Stimulated activated CD4-positive, alpha-beta T cell treated with anti-CD3 and anti-CD28 coated beads, Interleukin-12 subunit alpha, Interleukin-12 subunit beta, amount 100 ng/mL, for 48 hours (primary cell): ENCODE data around the gene CXorf65.

Experiments
- DNase-seq, 3 donors: peaks; one replicate each; pipeline ENCODE4 v3.0.0-alpha.2; 2020; ENCODE audit warnings: low read depth in 2 of 3, low spot score in 1 of 3

CXorf65 gene

GRCh38 chrX:71106427-71106826 is at the start of gene CXorf65:
CXorf65 (minus strand) TSS chrX:71106740; CDS start chrX:71106556, 184 bp downstream.
- DNase-seq: no peak

GRCh38 chrX:71154641-71155040 is 48.1 kb upstream of the CXorf65 start:
- no peak for DNase-seq

GRCh38 chrX:71154196-71154595 is 47.7 kb upstream of the CXorf65 start:
- DNase-seq: no peak

GRCh38 chrX:71151366-71151765 is 44.8 kb upstream of the CXorf65 start:
- DNase-seq: no peak

- DNase-seq: no peak
Measured at GRCh38 chrX:71148278-71148663, 41.7 kb upstream of the CXorf65 start.

- no peak for DNase-seq
Measured at GRCh38 chrX:71147496-71148277, 41.1 kb upstream of the CXorf65 start.

- DNase-seq: no peak
Measured at GRCh38 chrX:71144651-71145050, 38.1 kb upstream of the CXorf65 start, which contains the start of gene NLGN3. NLGN3 (plus strand) TSS chrX:71144841; CDS start chrX:71147750, 2,909 bp downstream.

GRCh38 chrX:71143508-71143907 is 37.0 kb upstream of the CXorf65 start:
- DNase-seq: no peak

GRCh38 chrX:71140440-71140839 is 33.9 kb upstream of the CXorf65 start:
- DNase-seq: no peak

GRCh38 chrX:71131510-71131909 is 25.0 kb upstream of the CXorf65 start:
- no peak for DNase-seq

GRCh38 chrX:71128915-71129765 is 22.6 kb upstream of the CXorf65 start:
- peak; percentile 60 to 79 (median 61) for DNase-seq

- DNase-seq: no peak
Measured at GRCh38 chrX:71128166-71128833, 21.8 kb upstream of the CXorf65 start.

- DNase-seq: no peak
Measured at GRCh38 chrX:71118985-71119535, 12.5 kb upstream of the CXorf65 start.

GRCh38 chrX:71118032-71118984 is 11.8 kb upstream of the CXorf65 start, which contains the start of gene MED12:
MED12 (plus strand) TSS chrX:71118596; CDS start chrX:71118755, 159 bp downstream.
- DNase-seq: peak; percentile 68 to 80 (median 76)

- no peak for DNase-seq
Measured at GRCh38 chrX:71117358-71117757, 10.8 kb upstream of the CXorf65 start.

GRCh38 chrX:71111921-71112431 is 5.4 kb upstream of the CXorf65 start:
- no peak for DNase-seq

- DNase-seq: peak; percentile 55 to 82 (median 57)
Measured at GRCh38 chrX:71111141-71111843, 4.8 kb upstream of the CXorf65 start, which contains the start of gene IL2RG. IL2RG (minus strand) TSS chrX:71111577; CDS start chrX:71111539, 38 bp downstream.

GRCh38 chrX:71109051-71109450 is 2.5 kb upstream of the CXorf65 start:
- DNase-seq: no peak

- DNase-seq: no peak
Measured at GRCh38 chrX:71107762-71108360, 1.3 kb upstream of the CXorf65 start.
